H1 (cell line): Measurements from ENCODE around the gene UBC. TPM values are rescaled to one million over a fixed set of nuclear protein-coding genes. Genes with fewer than 3 reads are reported as not detected.

Experiments used
- CTCF ChIA-PET: fragments of 300-600 bp; sonication (Branson Sonifier 250); formaldehyde crosslinking; loops from one replicate; lab custom pipeline; 2021; ENCODE audit not compliant: partially characterized antibody; lab: Charles Lee
- POLR2A ChIA-PET: fragments of 300-600 bp; sonication (Branson Sonifier 250); formaldehyde crosslinking; loops from one replicate; lab custom pipeline; 2021; ENCODE audit warnings: inconsistent platforms; ENCODE audit not compliant: partially characterized antibody; lab: Charles Lee
- DNase-seq, 2 experiments: peaks; one replicate each; pipeline versions ENCODE4 v3.0.0 to v3.0.0-alpha.2; 2010 to 2022; ENCODE audit warnings: low spot score in 2 of 2, low read depth in 1 of 2, mixed read lengths in 1 of 2
- FAIRE-seq: peaks from 2 replicates; lab custom pipeline; 2011; peaks lifted over from hg19 to GRCh38; lab: Jason Lieb, UNC
- H2AFZ ChIP-seq: 2 replicates; pipeline ENCODE4 v1.8.1; 2012; ENCODE audit warnings: low read length, inconsistent platforms
- H2AK5ac ChIP-seq: 2 replicates; pipeline ENCODE4 v1.6.1; 2013; ENCODE audit warnings: low read depth, low read length
- H2BK120ac ChIP-seq: replicated peaks from 2 replicates; pipeline ENCODE3; 2013; ENCODE audit warnings: low read depth, low read length, inconsistent platforms
- H2BK12ac ChIP-seq: 2 replicates; pipeline ENCODE4 v1.6.1; 2013; ENCODE audit warnings: low read depth, low read length
- H2BK15ac ChIP-seq: 2 replicates; pipeline ENCODE4 v1.6.1; 2013; ENCODE audit warnings: low read length
- H2BK20ac ChIP-seq: 2 replicates; pipeline ENCODE4 v1.6.1; 2013; ENCODE audit warnings: low read length
- H2BK5ac ChIP-seq: 2 replicates; pipeline ENCODE4 v1.6.1; 2013; ENCODE audit warnings: low read depth, low read length
- H3K14ac ChIP-seq: 2 replicates; pipeline ENCODE4 v1.6.1; 2013; ENCODE audit warnings: inconsistent platforms; ENCODE audit not compliant: insufficient read length
- H3K18ac ChIP-seq: 2 replicates; pipeline ENCODE4 v1.6.1; 2013; ENCODE audit warnings: low read length; ENCODE audit errors: extremely low read depth
- H3K23ac ChIP-seq: 2 replicates; pipeline ENCODE4 v1.6.1; 2013; ENCODE audit warnings: inconsistent platforms; ENCODE audit not compliant: insufficient read length
- H3K23me2 ChIP-seq: 2 replicates; pipeline ENCODE4 v1.6.1; 2013; ENCODE audit warnings: low read depth, low read length
- H3K27ac ChIP-seq: 2 replicates; pipeline ENCODE4 v1.6.1; 2011; ENCODE audit warnings: low read depth, low read length, inconsistent platforms
- H3K27me3 ChIP-seq, 4 experiments: replicated peaks in 1 of 4; 1 replicate in 1 of 4; 2 replicates in 3 of 4; pipeline versions ENCODE4 v1.6.1 to v1.8.1; 2011 to 2013; ENCODE audit warnings: low read length in 3 of 4, mild to moderate bottlenecking in 3 of 4, inconsistent platforms in 2 of 4, mixed read lengths in 2 of 4, moderate library complexity in 1 of 4; ENCODE audit not compliant: control insufficient read depth in 3 of 4, insufficient read depth in 3 of 4; ENCODE audit errors: extremely low read depth in 1 of 4
- H3K36me3 ChIP-seq, 4 experiments: 2 replicates each; pipeline versions ENCODE4 v1.6.1 to v1.8.1; 2011 to 2013; ENCODE audit warnings: mild to moderate bottlenecking in 4 of 4, low read length in 3 of 4, moderate library complexity in 2 of 4, control low read depth in 1 of 4, inconsistent platforms in 1 of 4; ENCODE audit not compliant: insufficient read depth in 4 of 4, control insufficient read depth in 2 of 4
- H3K4ac ChIP-seq: replicated peaks from 2 replicates; pipeline ENCODE3; 2013; ENCODE audit warnings: low read length, low read depth, mixed read lengths, inconsistent platforms; ENCODE audit not compliant: insufficient read length
- H3K4me1 ChIP-seq, 4 experiments: replicated peaks in 1 of 4; 1 replicate in 1 of 4; 2 replicates in 3 of 4; pipeline versions ENCODE4 v1.6.1 to v1.8.1; 2011 to 2013; ENCODE audit warnings: low read length in 3 of 4, inconsistent platforms in 2 of 4, mixed read lengths in 1 of 4; ENCODE audit not compliant: insufficient read depth in 4 of 4, control insufficient read depth in 3 of 4
- H3K4me2 ChIP-seq, 2 experiments: 2 replicates each; pipeline versions ENCODE4 v1.6.1 to v1.8.1; 2011 to 2013; ENCODE audit warnings: low read depth in 2 of 2, low read length in 2 of 2, control low read depth in 1 of 2, inconsistent platforms in 1 of 2, mild to moderate bottlenecking in 1 of 2; ENCODE audit not compliant: insufficient read depth in 1 of 2
- H3K4me3 ChIP-seq, 4 experiments: fragments of 200-600, 300-600 bp in 1 of 4; sonication (generic), shearing (Covaris generic), sonication (Bioruptor Twin) in 1 of 4; 2 replicates each; pipeline versions ENCODE4 v1.5.1 to v1.8.1; 2011 to 2016; ENCODE audit warnings: low read length in 4 of 4, low read depth in 3 of 4, control low read depth in 2 of 4, inconsistent platforms in 2 of 4, mild to moderate bottlenecking in 2 of 4, mixed read lengths in 1 of 4, moderate library complexity in 1 of 4; ENCODE audit not compliant: insufficient read depth in 2 of 4; ENCODE audit errors: extremely low read depth in 1 of 4
- H3K56ac ChIP-seq: replicated peaks from 2 replicates; pipeline ENCODE3; 2013; ENCODE audit warnings: low read depth, mild to moderate bottlenecking, mixed read lengths, low read length, inconsistent platforms; ENCODE audit not compliant: insufficient read length
- H3K79me1 ChIP-seq: 2 replicates; pipeline ENCODE4 v1.6.1; 2013; ENCODE audit warnings: low read depth, low read length, control low read depth
- H3K79me2 ChIP-seq, 2 experiments: 2 replicates each; pipeline versions ENCODE4 v1.6.1 to v1.8.1; 2012 to 2013; ENCODE audit warnings: low read length in 2 of 2, mild to moderate bottlenecking in 2 of 2, inconsistent platforms in 1 of 2; ENCODE audit not compliant: insufficient read depth in 2 of 2, control insufficient read depth in 1 of 2
- H3K9ac ChIP-seq, 4 experiments: replicated peaks in 1 of 4; 1 replicate in 1 of 4; 2 replicates in 3 of 4; pipeline versions ENCODE4 v1.6.1 to v1.8.1; 2011 to 2013; ENCODE audit warnings: low read depth in 3 of 4, low read length in 3 of 4, control low read depth in 2 of 4, mild to moderate bottlenecking in 2 of 4, moderate library complexity in 2 of 4, inconsistent platforms in 1 of 4; ENCODE audit errors: extremely low read depth in 1 of 4
- H3K9me3 ChIP-seq, 2 experiments: 2 replicates each; pipeline versions ENCODE4 v1.6.1 to v1.8.1; 2012 to 2013; ENCODE audit warnings: mild to moderate bottlenecking in 2 of 2, moderate library complexity in 2 of 2, control low read depth in 1 of 2, inconsistent platforms in 1 of 2, low read depth in 1 of 2, low read length in 1 of 2, mixed read lengths in 1 of 2; ENCODE audit not compliant: insufficient read depth in 2 of 2
- H4K20me1 ChIP-seq, 2 experiments: replicated peaks in 1 of 2; 2 replicates each; pipeline versions ENCODE3 to v1.8.1; 2011 to 2013; ENCODE audit warnings: inconsistent platforms in 2 of 2, low read length in 2 of 2, mild to moderate bottlenecking in 1 of 2; ENCODE audit not compliant: insufficient read depth in 2 of 2, control insufficient read depth in 1 of 2
- H4K5ac ChIP-seq: 2 replicates; pipeline ENCODE4 v1.6.1; 2013; ENCODE audit warnings: low read length, low read depth, mixed read lengths, inconsistent platforms; ENCODE audit not compliant: insufficient read length
- H4K8ac ChIP-seq: 2 replicates; pipeline ENCODE4 v1.8.0; 2013; ENCODE audit warnings: mild to moderate bottlenecking, moderate library complexity, low read length, inconsistent platforms; ENCODE audit not compliant: insufficient read depth; ENCODE audit errors: extremely low read depth
- H4K91ac ChIP-seq: replicated peaks from 2 replicates; pipeline ENCODE3; 2013; ENCODE audit warnings: low read length, mixed read lengths, inconsistent platforms; ENCODE audit not compliant: insufficient read length
- BACH1 ChIP-seq: IDR thresholded peaks from 2 replicates; pipeline ENCODE4 v1.6.1; 2012; ENCODE audit warnings: low read length, improper control_type of control experiment
- CBX8 ChIP-seq: fragments of 300-800, 300-1000 bp; sonication (generic); IDR thresholded peaks from 2 replicates; pipeline ENCODE4 v1.7.1; 2016; ENCODE audit warnings: low read depth, low read length, borderline replicate concordance
- HDAC6 ChIP-seq: IDR thresholded peaks from one replicate; pipeline ENCODE4 v1.7.1; 2012; ENCODE audit warnings: low read depth, mild to moderate bottlenecking, inconsistent platforms, low read length, moderate library complexity
- JUN ChIP-seq: IDR thresholded peaks from 2 replicates; pipeline ENCODE4 v1.6.1; 2011; ENCODE audit warnings: low read depth, mild to moderate bottlenecking, improper control_type of control experiment, low read length
- PHF8 ChIP-seq: fragments of 200-600 bp; sonication (generic); conservative IDR thresholded peaks from 2 replicates; pipeline ENCODE4 v1.7.1; 2012; ENCODE audit warnings: low read depth, mild to moderate bottlenecking, inconsistent platforms, low read length, moderate library complexity
- TAF7 ChIP-seq: optimal IDR thresholded peaks from 2 replicates; pipeline ENCODE3; 2011; ENCODE audit warnings: low read depth, mild to moderate bottlenecking, inconsistent platforms, low read length, moderate library complexity, borderline replicate concordance
- WGBS, 2 experiments: shearing (Covaris generic) in 1 of 2; methylation state at CpG; one replicate each; pipeline versions ENCODE4 v1.1.6 to v1.1.7; 2013 to 2015; ENCODE audit warnings: low lambda C conversion rate in 2 of 2, mixed read lengths in 2 of 2, inconsistent platforms in 1 of 2, low coverage in 1 of 2, missing lambda C conversion rate in 1 of 2; ENCODE audit not compliant: insufficient replicate concordance in 2 of 2, insufficient coverage in 1 of 2, insufficient read length in 1 of 2; ENCODE audit errors: extremely low coverage in 1 of 2, missing lambda C conversion rate in 1 of 2; 5-methylcytosine and 5-hydroxymethylcytosine counted together
- polyA plus RNA-seq, 7 experiments: library from polyadenylated mRNA; depleted of rRNA in 3 of 7; stranded (reverse) in 5 of 7; unstranded in 2 of 7; fragments of >200 nt in 5 of 7; fragments of 200-250 nt in 2 of 7; gene quantifications; 1 replicate in 5 of 7; 2 replicates in 1 of 7; 4 replicates in 1 of 7; pipeline versions ENCODE4 v1.2.1 to v1.2.3, GENCODE V29; 2011 to 2013; ENCODE audit warnings: missing spikeins in 2 of 7, mixed read lengths in 2 of 7
- total RNA-seq: library from RNA; stranded (reverse); fragmentation: NEBNext Ultra II Directional; extraction: Animal tissue kit (Norgen Biotek cat#: 25700); gene quantifications from 2 replicates; pipeline ENCODE4 v1.2.1, GENCODE V29; 2021

Gene UBC
- total and polyA plus RNA-seq, 2 of the 8 experiments (the other 6 are each of a cell fraction or from before 2014, with no cell fraction given) = 559 to 749 TPM

DNA sequence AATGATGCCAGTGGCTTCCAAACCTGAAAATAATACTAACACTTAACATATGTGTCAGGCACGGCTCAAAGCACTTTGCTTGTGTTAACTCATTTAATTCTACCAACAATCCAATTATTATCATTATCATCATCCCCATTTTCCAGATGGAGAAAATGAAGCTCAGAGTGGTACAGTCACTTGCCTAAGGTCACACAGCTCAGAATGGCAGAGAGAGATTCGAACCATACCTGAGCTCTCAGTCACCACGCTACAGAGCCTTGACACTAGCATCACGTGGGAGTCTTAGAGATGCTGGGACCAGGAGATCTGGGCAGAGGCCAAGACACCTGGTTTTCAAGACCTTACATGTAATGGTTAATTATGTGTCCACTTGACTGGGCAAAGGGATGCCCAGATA lies 40.3 kb upstream of the UBC start:
- no peak overlapping the region for H2BK20ac ChIP-seq
- H3K4ac ChIP-seq = no peak overlapping the region
- WGBS, 2 experiments = 95% methylated on average over 4 of the region's 4 CpGs; no CpG with 5 or more reads in 1 of the 2 experiments
- no peak for TF ChIP-seq TAF7
- no peak for TF ChIP-seq CBX8
- TF ChIP-seq BACH1 = no peak
- no peak for TF ChIP-seq JUN
- no peak for TF ChIP-seq HDAC6
- no peak for TF ChIP-seq PHF8
- no peak overlapping the region for H2AK5ac ChIP-seq
- no peaks in the 10 kb centered on the region for H3K27me3 ChIP-seq
- H2BK5ac ChIP-seq = no peak overlapping the region
- no peak overlapping the region for H3K18ac ChIP-seq
- no peak overlapping the region for H2AFZ ChIP-seq
- no peak overlapping the region for H3K9ac ChIP-seq
- H3K56ac ChIP-seq = no peak overlapping the region
- no peaks in the 10 kb centered on the region for H3K9me3 ChIP-seq
- no peak overlapping the region for H3K4me2 ChIP-seq
- H3K79me1 ChIP-seq = no peaks in the 10 kb centered on the region
- no peak overlapping the region for H2BK15ac ChIP-seq
- ChIA-PET POLR2A (interaction anchor here (1.0 to 2.8 kb wide), 3 partner anchors 9 to 17 kb away, joined by 3 to 8 read pairs (median 4); no protein-coding TSS in a partner anchor), CTCF (interaction anchor here (0.8 to 1.7 kb wide), 3 partner anchors 12 to 134 kb away, joined by 3 to 4 read pairs (median 3); no protein-coding TSS in a partner anchor)
- peaks cover 22 to 56% (median 53%) of the 10 kb centered on the region in 4 experiments for H3K36me3 ChIP-seq
- H3K4me1 ChIP-seq = no peaks in the 10 kb centered on the region
- DNase-seq (no peak), FAIRE-seq (no peak)
- no peak overlapping the region for H4K8ac ChIP-seq
- no peak overlapping the region for H4K91ac ChIP-seq
- no peak overlapping the region for H3K4me3 ChIP-seq
- no peaks in the 10 kb centered on the region for H3K79me2 ChIP-seq
- no peaks in the 10 kb centered on the region for H3K23me2 ChIP-seq
- no peak overlapping the region for H3K14ac ChIP-seq
- peaks cover 0 to 5% of the 10 kb centered on the region in 2 experiments for H4K20me1 ChIP-seq
- no peak overlapping the region for H3K23ac ChIP-seq
- no peak overlapping the region for H4K5ac ChIP-seq
- no peak overlapping the region for H3K27ac ChIP-seq
- no peak overlapping the region for H2BK120ac ChIP-seq
- no peak overlapping the region for H2BK12ac ChIP-seq
